ENCODE results near the gene OTUB2.
A peak's percentile ranks its signal among the peaks of the same experiment; 100 is the strongest.

The OTUB2 gene

DNA sequence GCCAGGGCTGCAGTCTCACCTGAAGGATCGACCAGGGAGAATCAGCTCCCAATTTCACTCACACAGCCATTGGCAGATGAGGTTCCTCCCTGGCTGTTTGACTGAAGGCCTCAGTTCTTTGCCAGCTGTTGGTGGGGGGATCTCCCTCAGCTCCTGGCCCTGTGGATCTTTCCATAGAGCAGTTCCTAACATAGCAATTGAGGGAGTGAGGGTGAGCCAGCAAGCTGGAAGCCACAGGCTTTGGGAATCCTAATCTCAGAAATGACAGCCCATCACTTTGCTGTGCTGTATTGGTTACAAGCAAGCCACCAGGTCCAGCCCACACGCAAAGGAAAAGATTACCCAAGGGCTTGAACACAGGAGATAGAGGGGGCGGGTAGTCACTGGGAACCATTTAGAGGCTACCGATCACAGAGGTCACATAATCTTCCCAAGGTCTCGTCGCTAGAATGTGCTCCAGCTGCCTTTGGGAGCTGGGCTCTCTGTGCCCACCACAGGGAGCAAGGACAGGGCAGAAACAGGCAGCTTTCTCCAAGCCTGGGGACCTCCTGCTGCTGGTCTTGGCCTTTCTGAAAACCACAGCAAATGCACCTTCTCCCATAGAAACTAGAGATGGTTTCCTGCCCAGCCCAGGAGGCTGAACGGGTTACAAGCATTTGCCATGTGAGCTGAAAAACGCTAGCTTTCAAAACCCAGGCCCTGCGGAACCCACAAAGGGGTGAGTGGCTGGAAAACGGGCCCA, 4.6 kb upstream of the OTUB2 start:
- peak; percentile 68 for DNase-seq

- no peak for DNase-seq
Measured at GRCh38 chr14:94022532-94023411, 3.4 kb upstream of the OTUB2 start.

DNA sequence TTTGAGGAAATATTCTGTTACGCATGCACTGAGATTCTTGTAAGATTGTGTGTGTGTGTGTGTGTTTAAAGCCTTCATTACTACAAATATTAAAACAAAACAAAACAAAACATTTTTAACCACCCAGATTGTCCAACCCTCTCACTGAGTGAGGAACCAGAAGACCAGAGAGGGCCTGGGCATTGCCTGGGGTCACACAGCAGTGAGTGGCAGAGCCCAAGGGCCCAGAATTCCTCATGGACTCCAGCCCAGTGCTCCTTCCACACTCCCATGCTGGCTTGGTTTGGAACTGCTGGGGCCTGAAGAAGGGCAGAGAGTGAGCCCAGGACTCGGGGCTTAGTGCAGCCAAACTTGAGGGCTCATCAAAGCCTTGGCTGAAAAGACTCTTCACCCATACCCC, 1.6 kb upstream of the OTUB2 start:
- no peak for DNase-seq

DNA sequence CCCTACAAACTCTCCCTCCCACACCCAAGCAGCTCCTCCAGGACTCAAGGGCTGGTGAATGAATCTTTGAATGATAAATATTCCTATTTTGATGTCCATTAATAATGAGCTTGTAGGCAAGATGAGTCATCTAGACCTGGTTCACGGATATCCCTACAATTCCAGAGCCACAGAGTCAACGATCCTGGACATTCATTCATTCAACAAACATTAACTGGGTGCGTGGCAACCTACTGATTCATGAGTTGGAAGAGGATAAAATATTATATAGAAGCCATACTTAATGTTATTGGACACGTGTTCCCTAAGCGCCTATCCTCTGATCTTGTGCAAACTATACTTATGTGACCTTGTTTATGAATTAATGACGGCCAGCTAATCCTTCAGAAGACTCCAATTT, 420 bp upstream of the OTUB2 start:
- no peak for DNase-seq

- DNase-seq = no peak
Measured at GRCh38 chr14:94026889-94027469, 839 bp downstream of the OTUB2 start.

DNA sequence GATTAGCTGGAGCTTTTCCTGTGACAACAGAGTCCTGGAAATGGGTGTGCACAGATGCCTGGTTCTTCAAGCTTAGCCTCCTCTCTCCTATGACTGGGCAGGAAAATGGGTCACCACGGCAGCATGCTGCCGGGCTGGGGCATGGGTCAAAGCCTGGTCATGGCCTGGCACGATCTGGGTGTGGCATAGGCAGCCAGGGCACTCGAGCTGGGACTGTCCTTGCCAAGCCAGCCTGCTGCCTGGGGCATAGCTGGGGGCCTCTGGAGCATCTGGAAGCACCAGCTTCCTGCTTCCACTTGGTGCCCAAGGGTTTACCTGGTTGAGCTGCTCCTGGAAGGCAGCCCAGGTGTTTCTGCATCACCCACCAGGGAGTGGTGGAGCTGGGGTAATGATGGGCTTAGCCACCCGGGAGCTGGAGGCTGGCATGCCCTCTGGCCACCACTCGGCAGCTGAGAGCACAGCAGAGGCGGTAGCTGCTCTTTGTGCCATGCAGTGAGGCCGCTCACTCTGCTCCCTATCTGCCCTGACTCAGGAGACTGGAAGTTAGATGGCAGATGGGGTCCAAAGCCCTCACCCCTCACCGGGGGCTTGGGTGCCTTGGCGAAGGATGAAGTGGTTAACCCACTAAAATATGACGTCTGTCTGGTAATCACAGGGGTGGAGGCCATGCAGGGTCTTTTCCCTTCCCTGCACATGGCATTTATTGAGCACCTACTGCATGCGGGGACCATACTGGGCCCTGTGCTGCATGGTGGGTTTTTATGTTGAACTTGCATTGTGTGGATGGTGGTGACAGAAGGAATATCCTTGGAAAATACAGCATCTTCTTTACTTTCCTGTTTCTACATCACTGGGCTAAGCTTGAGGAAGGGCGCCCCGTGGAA, 1.7 kb downstream of the OTUB2 start:
- no peak for DNase-seq

GRCh38 chr14:94028450-94028826, 2.3 kb downstream of the OTUB2 start:
- DNase-seq = peak; percentile 81

DNA sequence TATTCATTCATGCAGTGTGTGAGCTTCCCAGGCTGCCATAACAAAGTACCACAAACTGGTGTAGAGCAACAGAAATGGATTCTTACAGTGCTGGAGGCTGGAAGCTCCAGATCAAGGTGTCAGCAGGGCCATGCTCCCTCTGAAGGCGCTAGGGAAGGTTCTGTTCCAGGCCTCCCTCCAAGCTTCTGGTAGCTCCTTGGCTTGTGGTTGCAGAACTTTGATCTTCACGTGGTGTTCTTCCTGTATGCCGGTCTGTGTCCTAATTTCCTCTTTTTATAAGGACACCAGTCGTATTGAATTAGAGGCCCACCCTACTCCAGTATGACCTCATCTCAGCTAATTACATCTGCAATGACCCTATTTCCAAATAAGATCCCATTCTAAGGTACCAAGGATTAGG, 3.1 kb downstream of the OTUB2 start:
- DNase-seq = no peak

DNA sequence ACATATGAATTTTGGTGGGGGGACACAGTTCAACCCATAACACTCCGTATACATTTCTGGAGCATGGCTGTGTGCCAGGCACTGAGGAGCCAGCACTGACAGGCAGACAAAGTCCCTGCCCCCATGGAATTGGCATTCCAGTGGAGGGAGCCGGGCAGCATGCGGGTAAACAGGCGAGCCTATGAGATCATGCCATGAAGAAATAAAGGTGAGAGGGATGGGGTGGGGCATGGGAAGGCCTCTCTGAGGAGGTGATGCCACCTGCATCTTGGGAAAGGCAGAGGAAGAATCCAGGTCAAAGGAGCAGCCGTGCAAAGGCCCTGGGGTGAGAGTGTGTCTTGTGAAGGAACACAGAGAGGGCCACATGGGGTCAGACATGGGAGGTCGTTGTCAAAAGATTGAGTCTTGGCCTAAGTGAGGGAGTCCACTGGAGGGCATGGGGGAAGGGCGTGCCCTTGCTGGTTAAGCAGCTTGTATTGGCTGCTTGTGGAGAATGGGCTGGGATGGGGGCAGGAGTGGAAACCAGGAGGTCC, 3.6 kb downstream of the OTUB2 start:
- DNase-seq = no peak

- no peak for DNase-seq
Measured at GRCh38 chr14:94030571-94030970, 4.4 kb downstream of the OTUB2 start.

GRCh38 chr14:94031161-94031882, 5.2 kb downstream of the OTUB2 start:
- DNase-seq = no peak

GRCh38 chr14:94031883-94032279, 5.7 kb downstream of the OTUB2 start:
- no peak for DNase-seq

DNA sequence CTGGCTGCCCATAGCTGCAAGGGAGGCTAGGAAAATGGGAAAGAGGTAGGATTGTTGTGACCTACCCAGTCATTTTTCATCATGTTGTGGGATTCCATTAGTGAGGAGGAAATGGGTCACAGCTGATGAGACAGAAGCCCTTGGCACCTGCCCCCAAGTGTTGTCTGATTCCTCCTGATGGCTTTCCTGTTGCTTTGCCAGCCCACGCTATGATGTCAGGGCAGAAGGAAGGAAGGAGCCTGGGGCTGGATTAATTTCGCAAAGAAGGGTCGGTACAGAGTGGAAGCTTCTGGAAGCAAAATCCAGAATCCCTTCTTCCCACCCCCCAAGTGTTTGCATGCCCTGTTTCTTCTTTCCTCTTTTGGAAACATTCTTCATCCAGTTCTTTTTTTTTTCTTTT, 8.7 kb downstream of the OTUB2 start:
- no peak for DNase-seq

DNA sequence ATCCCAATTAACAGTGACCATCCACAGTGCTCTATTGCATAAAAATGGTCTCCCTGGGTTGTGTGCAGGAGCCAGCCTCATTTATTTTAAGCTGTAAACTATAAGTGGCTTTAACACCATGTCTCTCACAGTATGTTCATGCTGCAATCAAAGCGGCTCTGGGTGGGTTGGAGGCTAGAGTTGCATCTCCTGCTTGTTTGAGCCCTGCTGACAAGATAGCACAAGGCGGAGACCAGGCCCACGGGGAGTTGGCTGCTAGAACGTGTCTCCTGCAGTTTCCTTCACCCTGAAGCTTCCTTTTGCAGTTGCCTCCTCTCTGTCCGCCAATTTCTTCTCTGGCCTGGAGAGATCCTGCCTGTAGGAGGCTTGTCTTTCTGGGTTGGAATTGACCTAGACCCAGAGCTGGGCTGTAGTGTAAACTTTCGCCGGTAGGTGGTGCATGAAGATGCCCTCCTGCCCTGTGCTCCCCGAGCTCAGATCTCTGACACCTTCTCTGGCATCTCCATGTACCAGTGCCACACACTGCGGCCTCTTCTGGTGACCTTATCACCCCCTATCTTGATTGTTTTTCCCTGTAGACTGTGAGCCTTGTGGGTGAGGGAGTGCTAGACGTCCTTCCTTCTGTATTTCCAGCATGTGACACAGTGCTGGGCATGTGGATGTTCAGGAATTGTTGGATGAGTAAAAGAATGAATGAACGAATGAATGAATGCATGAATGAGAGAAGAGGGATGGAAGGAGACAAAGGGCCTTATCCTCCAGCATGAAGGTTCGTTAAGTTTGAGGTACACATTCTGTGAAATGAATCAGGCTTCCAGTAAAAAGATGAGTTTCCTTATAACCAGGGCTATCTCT, 10.4 kb downstream of the OTUB2 start:
- DNase-seq = peak; percentile 87

- no peak for DNase-seq
Measured at GRCh38 chr14:94037954-94038353, 11.8 kb downstream of the OTUB2 start.

DNA sequence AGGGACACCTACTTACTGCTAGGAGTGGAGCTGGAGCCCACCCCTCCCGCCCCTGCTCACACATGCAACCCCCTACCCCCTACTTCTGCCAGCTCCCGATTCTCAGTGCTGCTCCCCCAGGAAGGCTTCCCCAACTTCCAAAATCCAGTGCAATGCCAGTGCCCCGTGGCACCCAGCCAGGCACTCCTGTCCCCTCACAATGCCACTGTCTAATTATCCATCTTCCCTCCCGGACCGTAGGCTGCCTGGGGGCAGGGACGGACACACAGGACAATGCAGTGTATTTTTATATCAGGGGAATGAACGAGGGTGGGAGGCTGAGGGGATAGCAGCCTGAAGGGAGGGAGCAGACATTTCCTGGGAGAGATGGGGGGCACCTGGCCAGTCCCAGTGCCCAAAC, 12.4 kb downstream of the OTUB2 start:
- no peak for DNase-seq

- DNase-seq = no peak
Measured at GRCh38 chr14:94038921-94039629, 12.9 kb downstream of the OTUB2 start.

- no peak for DNase-seq
Measured at GRCh38 chr14:94040247-94040646, 14.1 kb downstream of the OTUB2 start.

GRCh38 chr14:94040796-94041195, 14.7 kb downstream of the OTUB2 start:
- no peak for DNase-seq
